ENCODE data around the gene GRIFIN.
A peak's percentile ranks its signal among the peaks of the same experiment; 100 is the strongest.
"Not testable (repeated sequence)": the region's sequence is repeated elsewhere in the genome, so short reads cannot be mapped to it uniquely, and the experiment has no call there.

GRIFIN gene

DNA sequence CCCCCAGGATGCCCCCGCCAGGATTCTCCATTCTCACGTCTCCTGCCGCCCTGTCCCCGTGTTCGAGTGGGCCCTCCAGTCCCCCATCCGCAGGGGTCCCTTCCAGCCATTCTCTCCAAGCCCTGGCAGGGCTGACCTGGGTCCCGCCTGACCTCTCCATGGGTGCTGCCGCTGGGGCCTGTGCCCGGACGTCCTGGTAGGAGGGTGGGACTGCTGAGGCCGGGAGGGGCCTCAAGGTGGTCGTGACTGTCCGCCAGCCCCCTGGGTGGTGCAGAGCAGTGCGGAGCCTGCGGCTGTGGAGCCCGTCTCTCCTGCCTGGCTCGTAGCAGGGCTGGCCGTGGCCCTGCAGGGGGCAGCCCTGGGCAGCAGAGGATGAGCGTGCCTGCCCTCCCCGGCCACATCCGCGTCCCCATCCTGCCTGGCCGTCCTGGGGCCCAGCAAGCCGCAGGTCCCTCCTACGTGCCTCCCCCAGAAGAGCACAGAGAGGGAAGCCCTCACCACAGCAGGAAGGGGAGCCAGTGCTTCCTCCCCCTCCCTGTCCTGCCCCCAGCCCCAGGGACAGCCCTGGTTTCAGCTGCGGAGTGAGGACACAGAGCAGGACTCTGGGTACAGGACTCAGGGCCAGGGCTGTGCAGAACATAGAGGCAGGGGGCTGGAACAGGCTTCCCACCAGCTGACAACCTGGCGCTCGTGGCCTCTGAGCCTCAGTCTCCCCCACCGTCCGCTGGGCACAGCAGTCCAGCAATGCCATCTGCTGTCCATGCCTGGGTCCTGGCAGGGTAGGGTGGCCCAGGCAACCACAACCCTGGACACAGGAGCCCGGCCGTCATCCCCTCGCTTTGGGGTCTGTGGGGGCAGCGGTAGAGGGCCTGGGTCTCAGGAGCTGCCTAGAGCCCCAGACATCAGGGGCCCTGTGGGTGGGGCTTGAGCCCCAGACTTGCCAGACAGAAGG lies 1.5 kb upstream of the GRIFIN start:
- DNase-seq, result peak; percentile 42

DNA sequence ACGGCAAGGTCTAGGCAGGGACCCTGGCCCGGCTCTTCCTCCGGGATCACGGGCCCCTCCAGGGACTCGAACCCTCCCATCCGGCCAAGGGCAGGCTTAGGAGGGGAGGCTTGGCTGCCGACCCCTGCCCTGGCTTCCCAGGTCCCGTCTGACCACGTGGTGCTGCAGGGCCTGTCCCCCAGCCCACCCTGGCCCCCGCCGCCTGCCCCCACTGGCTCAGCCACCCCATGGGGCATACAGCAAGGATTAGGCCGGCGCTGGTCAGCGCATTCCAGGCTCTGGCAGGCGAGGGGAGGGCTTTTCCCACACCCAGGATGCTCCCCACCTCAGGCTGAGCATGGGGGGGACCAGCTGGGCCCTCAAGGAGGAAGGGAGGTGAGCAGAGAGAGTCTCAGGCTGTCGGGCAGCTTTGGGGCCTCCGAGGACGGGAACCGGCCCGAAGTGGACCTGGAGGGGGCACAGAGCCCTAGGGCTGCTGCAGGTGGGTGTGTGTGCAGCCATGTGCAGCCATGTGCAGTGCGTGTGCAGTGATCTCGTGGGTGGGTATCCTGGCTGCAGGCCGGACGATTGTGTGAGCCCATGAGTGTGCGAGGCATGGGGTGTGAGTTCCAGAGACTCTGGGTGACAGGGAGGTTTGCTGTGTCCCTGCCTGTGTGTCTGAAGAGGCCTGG lies 713 bp upstream of the GRIFIN start:
- DNase-seq, result no peak

DNA sequence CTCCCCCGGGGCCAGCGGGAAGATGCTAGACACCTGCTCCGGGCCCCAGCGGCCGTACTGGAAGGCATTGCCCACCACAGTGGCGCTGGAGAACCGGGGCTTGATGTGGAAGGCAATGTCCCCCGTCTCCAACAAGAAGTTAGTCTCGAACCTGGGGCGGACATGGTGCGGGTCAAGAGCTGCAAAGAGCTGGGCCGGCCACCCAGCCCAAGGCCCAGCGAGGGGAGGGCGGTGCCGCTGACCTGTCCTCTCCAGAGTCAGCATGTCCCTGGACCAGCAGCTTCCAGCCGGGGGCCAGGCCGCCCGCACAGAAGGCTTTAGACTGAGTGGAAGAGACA lies 551 bp downstream of the GRIFIN start:
- DNase-seq, result no peak

DNA sequence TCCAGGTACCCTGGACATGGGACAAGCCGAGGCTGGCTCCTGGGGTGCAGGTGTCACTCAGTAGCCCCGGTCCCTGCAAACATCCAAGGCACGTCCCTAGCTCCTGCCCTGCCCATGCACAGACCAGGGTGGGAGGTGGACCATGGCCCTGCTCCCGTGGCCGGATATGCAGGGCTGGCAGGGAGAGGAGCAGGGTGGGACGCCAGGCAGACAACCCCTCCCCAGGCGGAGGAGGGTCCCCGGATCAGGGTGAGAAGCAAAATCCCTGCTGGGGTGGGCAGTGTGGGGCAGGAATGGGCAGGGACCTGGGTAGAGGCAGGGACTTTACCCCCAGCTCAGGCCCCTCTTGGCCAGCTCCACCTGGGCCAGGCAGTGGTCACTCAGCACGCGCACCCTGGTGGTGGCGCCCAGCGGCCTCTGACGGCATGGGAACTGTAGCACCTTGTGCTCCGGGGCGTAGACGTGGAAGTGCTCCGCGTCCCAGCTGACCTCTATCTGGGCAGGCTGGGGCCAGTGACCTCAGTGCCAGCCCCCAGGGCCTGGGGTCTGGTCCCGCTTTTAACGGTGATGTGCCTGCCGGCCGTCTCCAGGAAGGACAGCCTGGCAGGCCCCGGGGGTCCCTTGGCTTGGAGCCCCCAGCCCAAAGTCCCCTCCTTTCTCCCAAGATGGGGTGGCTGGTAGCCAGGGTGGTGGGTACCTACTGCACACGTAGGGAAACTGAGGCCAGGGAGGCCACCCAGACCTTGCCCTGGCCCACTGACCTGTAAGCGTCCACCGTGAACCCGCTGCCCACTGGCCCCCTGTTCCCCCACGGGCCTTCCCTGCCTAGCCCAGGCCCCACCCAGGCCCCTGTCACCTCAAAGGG lies 1.2 kb downstream of the GRIFIN start:
- DNase-seq, result no peak

DNA sequence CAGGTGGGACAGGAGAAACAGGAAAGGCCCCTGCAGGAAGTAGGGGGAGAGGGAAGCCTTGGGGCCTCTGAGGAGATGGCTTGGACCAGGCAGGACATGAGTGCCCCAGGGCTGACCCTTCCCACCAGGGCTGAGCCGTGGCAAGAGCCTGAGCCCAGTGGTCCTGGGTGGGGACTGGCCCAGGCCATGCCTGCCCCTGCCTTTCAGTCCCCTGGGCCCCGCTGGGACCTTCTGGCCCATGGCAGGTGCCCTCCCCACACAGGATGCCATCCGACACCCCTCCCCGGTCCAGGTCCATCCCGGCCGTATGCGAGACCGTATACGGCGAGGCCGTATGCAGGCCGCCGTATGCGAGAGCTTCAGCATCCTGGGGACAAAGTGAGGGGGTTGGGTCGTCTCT lies 2.0 kb downstream of the GRIFIN start:
- DNase-seq, result no peak

DNA sequence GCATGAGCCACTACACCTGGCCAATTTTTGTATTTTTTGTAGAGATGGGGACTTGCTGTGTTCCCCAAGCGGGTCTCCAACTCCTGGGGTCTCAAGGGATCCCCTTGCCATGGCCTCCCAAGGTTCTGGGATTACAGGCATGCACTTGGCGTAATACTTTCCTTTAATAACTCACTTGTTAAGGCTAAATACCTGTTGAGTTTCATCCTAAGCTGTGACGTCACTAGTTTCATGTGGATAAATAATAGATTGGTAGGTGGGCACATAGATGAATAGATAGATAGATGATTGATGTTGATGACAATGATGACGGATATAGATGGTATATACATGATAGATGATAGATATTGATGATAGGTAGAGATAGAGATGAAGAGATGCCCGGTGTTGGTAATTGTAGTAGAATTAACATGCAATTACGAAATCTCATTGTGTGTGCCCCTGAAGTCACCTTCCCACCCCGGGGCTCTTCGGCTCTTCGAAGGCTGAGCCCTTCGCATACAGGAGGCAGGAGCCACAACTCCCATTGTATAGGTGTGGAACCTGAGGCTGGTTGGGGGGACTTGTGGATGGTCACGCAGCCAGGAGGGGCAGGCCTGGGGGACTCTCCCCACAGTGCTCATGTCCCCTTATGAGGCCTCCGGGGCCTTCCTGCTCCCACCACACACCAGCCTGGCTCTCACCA lies 2.6 kb downstream of the GRIFIN start:
- no peak for DNase-seq

DNA sequence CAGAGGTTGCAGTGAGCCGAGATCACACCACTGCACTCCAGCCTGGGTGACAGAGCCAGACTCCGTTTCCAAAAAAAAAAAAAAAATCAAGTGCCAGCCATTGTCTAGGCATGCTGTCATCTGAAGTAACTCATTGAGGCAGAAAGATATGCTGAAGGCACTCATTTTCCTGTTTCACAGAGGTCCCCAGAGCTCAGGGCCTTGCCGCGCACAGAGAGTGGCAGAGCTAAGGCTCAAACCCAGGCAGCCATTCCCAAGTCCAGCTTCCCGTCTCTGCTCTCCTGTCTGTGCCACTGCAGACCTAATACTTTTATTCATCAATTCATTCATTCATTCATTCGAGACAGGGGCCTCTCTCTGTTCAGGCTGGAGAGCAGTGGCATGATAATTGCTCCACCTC lies 3.5 kb downstream of the GRIFIN start:
- DNase-seq, result no peak

DNA sequence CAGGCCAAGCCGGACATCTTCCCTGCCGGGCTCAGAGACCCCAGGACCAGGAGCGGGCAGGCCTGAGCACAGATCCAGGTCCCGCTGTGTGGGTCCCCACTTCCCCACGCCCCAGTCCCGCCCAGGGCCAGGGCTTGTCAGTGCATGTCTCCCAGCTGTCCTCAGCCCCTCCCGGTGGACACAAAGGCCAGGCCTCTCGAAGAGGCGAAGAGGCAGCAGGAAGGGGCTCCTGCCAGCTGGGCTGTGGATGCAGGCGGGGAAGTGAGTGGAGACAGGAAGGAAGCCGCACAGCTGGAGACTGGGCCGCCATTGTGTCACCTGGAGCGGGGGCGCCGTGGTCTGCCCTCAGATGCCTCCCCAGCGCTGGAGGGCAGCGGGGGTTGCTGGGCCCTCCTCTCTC lies 4.8 kb downstream of the GRIFIN start:
- peak; percentile 89 for DNase-seq

DNA sequence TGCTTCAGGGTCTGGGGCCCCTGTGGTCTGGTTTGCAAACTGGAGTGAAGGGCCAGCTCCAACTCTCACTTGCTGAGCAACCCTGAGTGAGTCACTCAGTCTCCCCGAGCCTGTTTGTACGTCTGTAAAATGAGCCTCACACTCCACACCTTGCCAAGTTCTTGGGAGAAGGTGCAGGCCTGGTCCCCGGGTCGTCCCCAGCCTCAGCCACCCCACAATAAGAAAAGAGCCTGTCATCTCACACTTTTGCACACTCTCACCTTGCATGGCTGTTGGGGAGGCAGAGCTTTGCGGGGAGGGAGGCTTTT lies 5.2 kb downstream of the GRIFIN start:
- DNase-seq, result no peak

DNA sequence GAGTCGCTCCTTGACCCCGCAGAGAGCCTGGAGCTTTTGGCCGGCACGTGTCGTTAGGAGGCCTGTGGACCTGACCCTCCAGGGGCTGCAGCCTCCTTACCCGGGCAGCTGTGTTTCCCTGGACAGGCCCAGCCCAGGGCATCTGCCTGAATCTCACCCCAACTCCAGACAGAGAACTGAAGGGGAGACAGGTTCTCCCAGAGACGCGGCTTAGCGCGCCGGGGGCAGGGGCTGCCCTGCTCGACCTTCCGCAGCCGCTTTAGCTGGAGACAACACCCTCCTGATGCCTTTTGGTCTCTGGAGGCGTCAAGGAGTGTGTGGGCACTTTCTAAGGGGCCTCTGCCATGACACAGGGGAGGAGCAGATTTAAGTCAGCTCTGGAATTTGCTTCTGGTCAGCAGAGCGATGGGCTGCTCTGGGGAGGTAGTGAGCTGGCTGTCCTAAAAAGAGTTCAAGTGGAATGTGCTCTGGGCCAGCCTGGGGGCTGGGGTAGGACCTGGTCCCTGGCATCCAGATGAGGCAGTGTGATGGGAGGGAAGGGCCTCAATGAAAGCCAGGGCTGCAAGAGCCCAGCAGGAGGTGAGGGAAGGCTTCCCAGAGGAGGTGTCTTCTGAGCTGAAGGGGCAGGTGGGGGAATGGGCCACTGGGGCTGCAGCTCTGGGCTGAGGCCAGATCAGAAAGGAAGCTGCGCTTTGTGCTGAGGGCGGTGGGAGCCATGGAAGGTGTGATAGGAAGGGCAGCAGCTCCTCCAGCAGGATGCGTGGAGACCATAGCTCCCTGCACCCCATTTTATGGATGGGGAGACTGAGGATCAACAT lies 5.8 kb downstream of the GRIFIN start:
- no peak for DNase-seq

DNA sequence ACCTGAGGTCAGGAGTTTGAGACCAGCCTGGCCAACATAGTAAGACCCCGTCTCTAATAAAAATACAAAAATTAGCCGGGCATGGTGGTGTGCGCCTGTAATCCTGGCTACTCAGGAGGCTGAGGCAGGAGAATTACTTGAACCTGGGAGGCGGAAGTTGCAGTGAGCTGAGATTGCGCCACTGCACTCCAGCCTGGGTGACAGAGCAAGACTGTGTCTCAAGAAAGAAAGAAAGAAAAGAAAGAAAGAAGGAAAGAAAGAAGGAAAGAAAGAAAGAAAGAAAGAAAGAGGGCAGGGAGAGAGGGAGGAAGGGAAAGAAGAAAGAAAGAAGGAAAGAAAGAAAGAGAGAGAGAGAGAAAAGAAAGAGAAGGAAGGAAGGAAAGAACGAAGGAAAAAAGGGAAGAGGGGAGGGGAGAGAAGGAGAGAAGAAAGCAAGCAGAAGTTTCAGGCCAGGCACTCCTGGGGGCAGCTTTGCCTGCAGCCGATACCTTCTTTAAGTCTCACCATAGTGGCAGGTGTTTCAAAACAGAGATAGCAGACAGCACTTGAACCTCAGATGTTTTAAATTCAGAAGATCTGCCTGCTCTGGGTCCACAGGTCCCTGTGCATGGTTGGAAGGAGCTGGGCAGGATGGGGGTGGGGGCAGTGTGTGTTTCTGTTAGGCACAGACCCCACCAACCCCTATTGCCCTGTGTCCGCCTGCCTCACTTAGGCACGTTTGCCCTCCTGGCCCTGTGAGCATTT lies 6.6 kb downstream of the GRIFIN start:
- DNase-seq, result not testable (repeated sequence)

DNA sequence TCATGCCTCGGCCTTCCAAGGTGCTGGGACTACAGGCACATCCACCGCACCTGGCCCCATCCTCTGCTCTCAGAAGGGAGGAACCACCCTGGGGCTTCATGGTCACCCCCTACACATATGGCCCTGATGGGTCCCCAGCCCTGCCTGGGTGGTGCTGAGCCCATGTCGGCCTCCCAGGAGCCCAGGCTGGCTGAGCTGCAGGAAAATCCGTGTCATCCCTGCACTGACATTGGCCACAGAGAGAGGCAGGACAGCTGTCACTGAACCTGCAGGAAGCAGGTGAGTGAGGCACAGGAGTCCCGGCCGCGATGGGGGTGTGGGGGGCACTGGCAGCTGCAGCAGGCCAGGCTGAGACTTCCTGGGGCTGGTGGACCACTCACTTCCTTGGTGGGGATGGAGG lies 8.0 kb downstream of the GRIFIN start:
- DNase-seq, result no peak

DNA sequence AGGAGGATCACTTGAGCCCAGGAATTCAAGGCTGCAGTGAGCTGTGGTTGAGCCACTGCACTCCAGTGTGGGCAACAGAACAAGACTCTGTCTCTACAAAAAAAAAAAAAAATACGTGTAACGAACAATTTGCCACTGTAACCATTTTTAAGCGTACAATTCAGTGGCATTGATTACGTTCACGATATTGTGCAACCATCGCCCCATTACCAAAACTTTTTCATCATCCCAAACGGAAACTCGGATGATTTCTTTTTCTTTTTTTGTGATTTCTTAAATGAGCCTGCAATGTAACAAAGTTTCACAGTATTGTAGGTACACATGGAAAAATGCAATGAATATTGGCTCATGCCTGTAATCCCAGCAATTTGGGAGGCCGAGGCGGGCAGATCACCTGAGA lies 9.5 kb downstream of the GRIFIN start:
- DNase-seq, result no peak

DNA sequence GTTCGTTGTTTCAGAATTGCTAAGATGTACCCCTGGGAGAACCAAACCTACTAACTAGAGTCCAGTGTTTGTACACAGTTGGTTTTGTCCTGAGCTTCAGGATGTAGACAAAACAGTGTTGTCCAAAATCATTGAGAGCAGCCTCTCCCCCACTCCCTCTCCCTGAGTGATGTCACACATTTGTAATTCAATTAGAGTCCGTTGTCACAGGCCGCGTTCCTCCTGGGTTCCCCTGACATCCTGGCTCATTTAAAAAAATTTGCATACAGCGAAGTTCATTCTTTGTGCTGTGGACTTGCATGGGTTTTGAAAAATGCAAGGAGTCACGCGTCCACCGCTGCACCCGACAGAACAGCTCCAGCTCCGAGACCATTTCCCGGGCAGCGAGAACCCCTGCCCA lies 10.3 kb downstream of the GRIFIN start:
- DNase-seq, result no peak

DNA sequence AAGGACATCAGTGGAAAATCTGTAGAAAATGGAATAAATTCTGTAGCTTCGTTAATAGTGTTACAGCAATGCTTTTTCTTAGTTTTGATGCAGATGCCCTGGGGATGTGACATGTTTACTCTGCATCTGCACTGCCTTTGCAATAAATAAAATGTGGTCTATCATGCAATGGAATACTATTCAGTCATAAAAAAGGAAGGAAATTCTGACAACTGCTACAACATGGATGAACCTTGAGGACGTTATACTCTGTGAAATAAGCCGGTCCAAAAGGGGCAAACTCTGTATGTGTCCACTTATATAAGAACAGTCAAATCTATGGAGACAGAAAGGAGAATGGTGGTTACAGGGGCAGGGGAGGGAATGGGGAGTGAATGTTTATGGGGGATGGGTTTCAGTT lies 13.5 kb downstream of the GRIFIN start:
- no peak for DNase-seq

DNA sequence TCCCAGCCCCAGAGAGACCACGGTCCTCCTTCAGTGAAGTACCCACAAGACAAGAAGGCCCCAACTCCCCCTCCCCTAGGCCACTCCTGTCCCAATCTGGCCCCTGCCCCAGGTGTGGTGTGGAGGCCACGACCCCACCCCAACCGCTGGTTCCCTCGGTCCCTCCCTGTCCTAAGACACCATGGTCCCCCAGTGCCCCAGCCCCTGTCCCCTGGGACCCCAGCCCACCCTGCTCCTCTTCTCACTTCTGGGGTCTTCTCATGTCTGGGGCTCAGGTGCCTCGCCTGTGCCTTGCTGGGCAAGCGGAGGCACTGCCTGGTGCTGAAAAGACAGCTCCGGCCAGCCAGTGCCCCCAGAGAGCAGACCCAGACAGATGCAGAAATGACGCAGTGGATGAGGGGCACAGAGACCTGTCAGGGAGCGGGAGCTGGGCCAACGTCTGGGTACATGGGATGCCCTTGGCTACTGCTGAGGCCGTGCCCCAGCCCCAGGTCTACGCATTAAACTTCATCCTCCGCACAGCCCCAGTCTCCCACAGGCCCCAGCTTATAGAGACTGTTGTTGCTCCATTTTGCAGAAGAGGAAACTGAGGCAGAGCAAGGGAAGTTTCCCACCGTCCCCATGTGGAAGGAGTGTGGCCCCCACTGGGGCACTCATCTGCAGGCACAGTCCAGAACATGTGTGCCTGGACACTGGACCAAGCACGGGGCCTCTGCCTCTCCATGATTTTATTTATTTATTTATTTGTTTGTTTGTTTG lies 14.8 kb downstream of the GRIFIN start:
- no peak for DNase-seq

DNA sequence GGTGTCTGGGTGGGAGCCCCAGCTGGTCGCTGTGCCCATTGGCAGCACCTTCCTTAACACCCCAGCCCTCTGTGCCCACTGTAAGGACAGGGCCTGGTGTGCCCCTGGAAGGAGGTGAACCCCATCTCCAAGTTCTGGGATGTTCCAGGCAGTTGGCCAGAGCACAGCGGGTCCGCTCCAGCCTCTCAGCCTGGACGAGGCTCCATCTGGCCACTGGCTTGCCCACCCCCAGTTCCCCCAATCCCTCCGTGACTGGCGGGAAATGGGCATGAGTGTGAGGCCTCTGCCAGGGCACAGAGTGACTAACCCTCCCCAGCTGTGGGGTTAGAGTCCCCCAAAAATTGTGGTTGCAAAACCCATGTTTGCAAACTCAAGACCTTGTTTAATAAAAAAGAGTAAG lies 15.6 kb downstream of the GRIFIN start:
- no peak for DNase-seq

DNA sequence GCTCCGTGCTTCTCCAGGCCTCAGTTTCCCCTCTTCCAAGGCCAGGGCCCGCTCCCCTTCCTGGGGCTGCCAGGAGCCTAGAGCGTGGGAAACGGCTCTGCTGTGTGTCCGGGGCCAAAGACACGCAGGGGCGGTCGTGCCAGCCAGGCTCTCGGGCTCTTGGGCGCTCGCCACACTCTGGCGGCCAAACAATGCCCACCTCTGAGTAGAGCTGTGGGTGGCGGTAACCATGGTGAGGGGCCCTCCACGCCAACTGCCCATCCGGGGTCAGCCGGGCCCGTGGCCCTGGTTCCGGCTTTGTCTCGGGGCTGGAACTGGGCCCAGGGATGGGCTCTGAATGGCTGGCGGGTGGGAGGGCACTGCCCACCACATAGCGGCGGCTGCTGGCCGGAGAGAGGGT lies 16.0 kb downstream of the GRIFIN start:
- no peak for DNase-seq

DNA sequence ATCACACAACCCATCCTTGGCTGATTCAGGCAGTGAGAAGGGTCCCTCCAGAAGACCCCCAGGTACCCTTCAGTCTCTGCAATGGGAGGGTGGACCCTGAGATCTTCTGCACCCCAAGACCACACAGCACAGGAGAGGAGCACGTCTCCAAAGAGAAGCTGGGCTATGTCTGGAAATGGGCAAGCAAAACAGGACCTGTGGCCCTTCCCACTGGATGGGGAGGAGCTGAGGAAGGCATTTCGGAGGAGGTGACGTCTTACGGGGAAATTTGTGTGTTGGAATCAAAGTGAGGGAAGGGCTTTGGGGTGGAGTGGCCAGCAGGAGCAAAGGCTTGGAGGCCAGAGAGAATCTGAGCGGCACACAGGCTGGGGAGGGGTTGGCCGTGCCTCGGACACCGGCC lies 16.5 kb downstream of the GRIFIN start:
- no peak for DNase-seq

DNA sequence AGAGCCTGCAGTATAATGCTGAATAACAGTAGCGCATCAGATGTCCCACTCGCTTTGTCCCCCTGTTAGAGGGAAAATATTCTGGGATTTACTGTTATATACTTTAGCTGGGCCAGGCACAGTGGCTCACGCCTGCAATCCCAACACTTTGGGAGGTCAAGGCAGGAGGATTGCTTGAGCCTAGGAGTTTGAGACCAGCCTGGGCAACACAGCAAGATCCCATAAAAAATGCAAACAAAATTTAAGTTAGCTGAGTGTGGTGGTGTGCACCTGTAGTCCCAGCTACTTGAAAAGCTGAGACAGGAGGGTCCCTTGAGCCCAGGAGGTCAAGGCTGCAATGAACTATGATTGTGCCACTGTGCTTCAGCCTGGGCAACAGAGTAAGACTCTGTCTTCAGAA lies 22.3 kb downstream of the GRIFIN start:
- not testable (repeated sequence) for DNase-seq
